Fibroblast of lung (primary cell): Measurements from ENCODE around the gene KCNJ12. TPM values are rescaled to one million over a fixed set of nuclear protein-coding genes. Genes with fewer than 3 reads are reported as not detected.
"Not testable (repeated sequence)": the region's sequence is repeated elsewhere in the genome, so short reads cannot be mapped to it uniquely, and the experiment has no call there.

ENCODE experiments used
- DNase-seq, 2 donors: peaks; one replicate each; pipeline versions ENCODE4 v3.0.0 to v3.0.0-alpha.2; 2010; ENCODE audit warnings: low read depth in 2 of 2
- H2AFZ ChIP-seq: 2 replicates; pipeline ENCODE4 v1.5.1; 2012; ENCODE audit warnings: low read length, control low read depth, inconsistent platforms
- H3K27ac ChIP-seq: 2 replicates; pipeline ENCODE4 v1.5.1; 2011; ENCODE audit warnings: low read length, control low read depth; ENCODE audit not compliant: insufficient read depth
- H3K27me3 ChIP-seq: 2 replicates; pipeline ENCODE4 v1.5.1; 2011; ENCODE audit warnings: mild to moderate bottlenecking, low read length; ENCODE audit not compliant: control insufficient read depth, insufficient read depth
- H3K36me3 ChIP-seq: 2 replicates; pipeline ENCODE4 v1.5.1; 2011; ENCODE audit warnings: low read length; ENCODE audit not compliant: control insufficient read depth, insufficient read depth
- H3K4me1 ChIP-seq: 2 replicates; pipeline ENCODE4 v1.5.1; 2011; ENCODE audit warnings: low read length; ENCODE audit not compliant: control insufficient read depth, insufficient read depth; ENCODE audit errors: extremely low read depth
- H3K4me2 ChIP-seq: 2 replicates; pipeline ENCODE4 v1.5.1; 2011; ENCODE audit warnings: low read length, control low read depth; ENCODE audit not compliant: insufficient read depth; ENCODE audit errors: extremely low read depth
- H3K4me3 ChIP-seq, 4 experiments: fragments of 200-600 bp in 1 of 4; sonication (generic) in 1 of 4; replicated peaks in 1 of 4; 2 replicates each; pipeline ENCODE4 v1.5.1; 2011 to 2016; ENCODE audit warnings: low read length in 4 of 4, low read depth in 3 of 4, mild to moderate bottlenecking in 3 of 4, control low read depth in 2 of 4, inconsistent platforms in 1 of 4, mixed read lengths in 1 of 4; ENCODE audit not compliant: insufficient read depth in 1 of 4; ENCODE audit errors: control extremely low read depth in 1 of 4
- H3K79me2 ChIP-seq: 2 replicates; pipeline ENCODE4 v1.5.1; 2012; ENCODE audit warnings: mild to moderate bottlenecking, low read length, inconsistent platforms; ENCODE audit not compliant: control insufficient read depth, insufficient read depth
- H3K9ac ChIP-seq: 2 replicates; pipeline ENCODE4 v1.5.1; 2011; ENCODE audit warnings: mild to moderate bottlenecking, low read length, control low read depth; ENCODE audit not compliant: insufficient read depth
- H3K9me3 ChIP-seq: 2 replicates; pipeline ENCODE4 v1.5.1; 2012; ENCODE audit warnings: low read depth, low read length; ENCODE audit not compliant: control insufficient read depth, insufficient read depth
- H4K20me1 ChIP-seq: 2 replicates; pipeline ENCODE4 v1.5.1; 2011; ENCODE audit warnings: low read length; ENCODE audit not compliant: control insufficient read depth, insufficient read depth; ENCODE audit errors: extremely low read depth
- CTCF ChIP-seq, 2 donors: IDR thresholded peaks in 1 of 2; conservative IDR thresholded peaks in 1 of 2; 1 replicate in 1 of 2; 2 replicates in 1 of 2; pipeline ENCODE4 v1.5.1; 2011 to 2012; ENCODE audit warnings: low read length in 2 of 2, control low read depth in 1 of 2, inconsistent platforms in 1 of 2, low read depth in 1 of 2, mild to moderate bottlenecking in 1 of 2
- EZH2 ChIP-seq: IDR thresholded peaks from 2 replicates; pipeline ENCODE4 v1.5.1; 2012; ENCODE audit warnings: low read length, control low read depth, mild to moderate bottlenecking; ENCODE audit errors: missing control alignments
- polyA plus RNA-seq, 2 donors: library from polyadenylated mRNA; depleted of rRNA in 1 of 2; stranded (reverse) in 1 of 2; unstranded in 1 of 2; fragments of >200 nt; gene quantifications; 2 replicates each; pipeline ENCODE4 v1.2.1, GENCODE V29; 2011 to 2012; ENCODE audit warnings: missing spikeins in 1 of 2
- total RNA-seq: library from RNA; depleted of rRNA; stranded (reverse); fragments of >200 nt; gene quantifications from 2 replicates; pipeline ENCODE4 v1.2.1, GENCODE V29; 2014

Gene KCNJ12
- total and polyA plus RNA-seq, 2 donors (not counting 1 experiment from before 2014, with no cell fraction given), result 0.09 to 0.66 TPM

- H3K4me1 ChIP-seq, result peaks cover 4% of the 10 kb centered on the region
- H4K20me1 ChIP-seq, result no peaks in the 10 kb centered on the region
- H3K4me2 ChIP-seq, result no peak overlapping the region
- no peaks in the 10 kb centered on the region for H3K9me3 ChIP-seq
- H3K4me3 ChIP-seq, result no peak overlapping the region
- no peak for TF ChIP-seq EZH2
- no peak for TF ChIP-seq CTCF (conservative IDR thresholded peaks at IDR 0.05 in 1 of 2, IDR thresholded peaks at IDR 0.05 in 1 of 2; ENCODE audit: low read depth in 1 of 2, low read length in 2 of 2)
- no peaks in the 10 kb centered on the region for H3K27me3 ChIP-seq
- H3K9ac ChIP-seq, result no peak overlapping the region
- H2AFZ ChIP-seq, result no peak overlapping the region
- DNase-seq, result no peak
- no peaks in the 10 kb centered on the region for H3K79me2 ChIP-seq
- no peak overlapping the region for H3K27ac ChIP-seq
- no peaks in the 10 kb centered on the region for H3K36me3 ChIP-seq
Observed at GRCh38 chr17:21399474-21400186, 23.5 kb downstream of the KCNJ12 start.

- not testable (repeated sequence) for H3K36me3 ChIP-seq, H3K27me3 ChIP-seq, H3K9ac ChIP-seq, H3K9me3 ChIP-seq, H3K4me1 ChIP-seq, H3K4me3 ChIP-seq, H3K79me2 ChIP-seq, DNase-seq, H3K27ac ChIP-seq, H3K4me2 ChIP-seq, H4K20me1 ChIP-seq, H2AFZ ChIP-seq
Observed at GRCh38 chr17:21400187-21400569, 24.0 kb downstream of the KCNJ12 start.

- Histone ChIP-seq H3K4me3 (no peak overlapping the region), H3K79me2 (no peaks in the 10 kb centered on the region), H3K9me3 (no peaks in the 10 kb centered on the region), H3K4me1 (peaks cover 4% of the 10 kb centered on the region), H3K9ac (no peak overlapping the region), H3K4me2 (no peak overlapping the region), H3K27me3 (no peaks in the 10 kb centered on the region), H3K27ac (no peak overlapping the region), H4K20me1 (no peaks in the 10 kb centered on the region), H3K36me3 (no peaks in the 10 kb centered on the region), H2AFZ (no peak overlapping the region)
- no peak for TF ChIP-seq EZH2
- no peak for TF ChIP-seq CTCF (conservative IDR thresholded peaks at IDR 0.05 in 1 of 2, IDR thresholded peaks at IDR 0.05 in 1 of 2; ENCODE audit: low read depth in 1 of 2, low read length in 2 of 2)
- no peak for DNase-seq
Observed at GRCh38 chr17:21400816-21401593, 24.8 kb downstream of the KCNJ12 start.

GRCh38 chr17:21402166-21402571 lies 26.0 kb downstream of the KCNJ12 start:
- not testable (repeated sequence) for H3K9ac ChIP-seq, H3K9me3 ChIP-seq, H3K4me3 ChIP-seq, H3K4me2 ChIP-seq, H3K27me3 ChIP-seq, H3K79me2 ChIP-seq, H3K36me3 ChIP-seq, H3K4me1 ChIP-seq, H2AFZ ChIP-seq, H4K20me1 ChIP-seq, H3K27ac ChIP-seq
- peak; percentile 93 to 96 for DNase-seq

GRCh38 chr17:21402926-21403325 lies 26.8 kb downstream of the KCNJ12 start:
- H3K79me2 ChIP-seq, H2AFZ ChIP-seq, H3K4me3 ChIP-seq, H4K20me1 ChIP-seq, DNase-seq, H3K9ac ChIP-seq, H3K27ac ChIP-seq, H3K4me1 ChIP-seq, H3K36me3 ChIP-seq, H3K27me3 ChIP-seq, H3K9me3 ChIP-seq, H3K4me2 ChIP-seq: not testable (repeated sequence)
